HCT116 (cell line): ENCODE data around the gene NFATC2IP. TPM values are rescaled to one million over a fixed set of nuclear protein-coding genes. Genes with fewer than 3 reads are reported as not detected.

Source experiments
- ATAC-seq: fragments of 200-7000 bp; cut with Tn5 transposase; 2 replicates; pipeline ENCODE4 v1.9.1; 2020; ENCODE audit warnings: mild to moderate bottlenecking, moderate library complexity
- BruUV-seq: library from RNA; stranded (reverse); fragments of 400-500 nt; replicated peaks from 2 replicates; lab custom pipeline; 2021; lab: Mats Ljungman, UMichigan
- CTCF ChIA-PET: fragments of 300-600 bp; sonication (Branson Sonifier 250); formaldehyde crosslinking; loops from one replicate; lab custom pipeline; 2021; ENCODE audit warnings: antibody characterized with exemption; lab: Charles Lee
- POLR2A ChIA-PET: fragments of 300-600, 350-600 bp; sonication (Branson Sonifier 250); formaldehyde crosslinking; loops from one replicate; lab custom pipeline; 2021; ENCODE audit warnings: antibody characterized with exemption; lab: Charles Lee
- RAD21 ChIA-PET, 2 experiments: fragments of 300-600 bp; sonication (Branson Sonifier 250); formaldehyde crosslinking; loops; one replicate each; lab custom pipeline; 2023; ENCODE audit warnings: low total read pairs in 2 of 2; ENCODE audit not compliant: uncharacterized antibody in 2 of 2, unreplicated experiment in 2 of 2, low non-redundant PET in 1 of 2; lab: Charles Lee
- DNase-seq: peaks from one replicate; pipeline ENCODE4 v3.0.0-alpha.2; 2010; ENCODE audit warnings: low read depth, low spot score
- H2AFZ ChIP-seq: fragments of 200-600 bp; shearing (Covaris generic), sonication (generic); 2 replicates; pipeline ENCODE4 v1.6.1; 2017; ENCODE audit warnings: low read depth, mixed run types, mixed read lengths, antibody characterized with exemption, low read length; ENCODE audit not compliant: poor library complexity, severe bottlenecking
- H3K27ac ChIP-seq: 2 replicates; pipeline ENCODE4 v1.5.1; 2012; ENCODE audit warnings: low read depth, low read length
- H3K27me3 ChIP-seq: fragments of 200-600 bp; sonication (generic); 2 replicates; pipeline ENCODE4 v1.6.1; 2016; ENCODE audit warnings: mixed run types, low read length, mixed read lengths; ENCODE audit not compliant: insufficient read depth
- H3K36me3 ChIP-seq, 2 experiments: fragments of 200-500 bp in 1 of 2; fragments of 200-600 bp in 1 of 2; sonication (Bioruptor generic) in 1 of 2; sonication (generic) in 1 of 2; 2 replicates each; pipeline versions ENCODE4 v1.5.1 to v1.6.1; 2014 to 2016; ENCODE audit warnings: low read length in 2 of 2, inconsistent platforms in 1 of 2, mixed read lengths in 1 of 2, mixed run types in 1 of 2; ENCODE audit not compliant: insufficient read depth in 2 of 2, control insufficient read depth in 1 of 2
- H3K4me1 ChIP-seq, 2 experiments: fragments of 200-600 bp in 1 of 2; sonication (generic) in 1 of 2; 2 replicates each; pipeline versions ENCODE4 v1.5.1 to v1.6.1; 2012 to 2017; ENCODE audit warnings: low read length in 2 of 2, inconsistent platforms in 1 of 2, mild to moderate bottlenecking in 1 of 2, mixed read lengths in 1 of 2, mixed run types in 1 of 2, moderate library complexity in 1 of 2; ENCODE audit not compliant: insufficient read depth in 2 of 2, control insufficient read depth in 1 of 2
- H3K4me2 ChIP-seq: fragments of 200-600 bp; sonication (generic); 2 replicates; pipeline ENCODE4 v1.6.1; 2017; ENCODE audit warnings: mixed run types, low read length, mixed read lengths
- H3K4me3 ChIP-seq, 2 experiments: fragments of 200-600 bp in 1 of 2; sonication (generic) in 1 of 2; replicated peaks in 1 of 2; 2 replicates each; pipeline ENCODE4 v1.5.1; 2011 to 2016; ENCODE audit warnings: low read length in 2 of 2, control low read depth in 1 of 2, low read depth in 1 of 2, mild to moderate bottlenecking in 1 of 2, mixed read lengths in 1 of 2, mixed run types in 1 of 2
- H3K79me2 ChIP-seq: fragments of 200-600 bp; sonication (generic); 2 replicates; pipeline ENCODE4 v1.6.1; 2017; ENCODE audit warnings: mild to moderate bottlenecking, mixed run types, low read length, moderate library complexity, mixed read lengths; ENCODE audit not compliant: insufficient read depth
- H3K9ac ChIP-seq: fragments of 200-600 bp; sonication (generic); 2 replicates; pipeline ENCODE4 v1.6.1; 2016; ENCODE audit warnings: low read length, mixed read lengths
- H3K9me2 ChIP-seq: fragments of 200-600 bp; sonication (generic), shearing (Covaris generic); 2 replicates; pipeline ENCODE4 v1.6.1; 2017; ENCODE audit warnings: mixed run types, mild to moderate bottlenecking, moderate library complexity; ENCODE audit not compliant: insufficient read depth
- H3K9me3 ChIP-seq, 2 experiments: fragments of 200-500 bp in 1 of 2; fragments of 200-600 bp in 1 of 2; sonication (Bioruptor generic) in 1 of 2; sonication (generic) in 1 of 2; 2 replicates each; pipeline ENCODE4 v1.6.1; 2014 to 2017; ENCODE audit warnings: low read length in 2 of 2, mixed read lengths in 2 of 2, inconsistent platforms in 1 of 2, low read depth in 1 of 2, mild to moderate bottlenecking in 1 of 2, mixed run types in 1 of 2, moderate library complexity in 1 of 2; ENCODE audit not compliant: control insufficient read depth in 1 of 2, insufficient read depth in 1 of 2
- H4K20me1 ChIP-seq: fragments of 200-600 bp; sonication (generic), shearing (Covaris generic); 2 replicates; pipeline ENCODE4 v1.6.1; 2017; ENCODE audit warnings: mixed run types, mild to moderate bottlenecking, moderate library complexity; ENCODE audit not compliant: insufficient read depth
- ATF3 ChIP-seq: IDR thresholded peaks from 2 replicates; pipeline ENCODE4 v1.6.1; 2012
- CEBPB ChIP-seq: IDR thresholded peaks from 2 replicates; pipeline ENCODE4 v1.6.1; 2012; ENCODE audit warnings: low read depth
- ELF1 ChIP-seq: IDR thresholded peaks from 2 replicates; pipeline ENCODE4 v1.6.1; 2012; ENCODE audit warnings: low read depth, borderline replicate concordance
- EZH2phosphoT487 ChIP-seq: fragments of 200-600 bp; IDR thresholded peaks from 2 replicates; pipeline ENCODE4 v1.6.1; 2018; ENCODE audit warnings: antibody characterized with exemption, borderline replicate concordance
- FOSL1 ChIP-seq: IDR thresholded peaks from 2 replicates; pipeline ENCODE4 v1.6.1; 2012; ENCODE audit warnings: low read depth
- JUND ChIP-seq: IDR thresholded peaks from 2 replicates; pipeline ENCODE4 v1.6.1; 2012
- MAX ChIP-seq: IDR thresholded peaks from 2 replicates; pipeline ENCODE4 v1.6.1; 2012
- POLR2AphosphoS5 ChIP-seq: IDR thresholded peaks from 2 replicates; pipeline ENCODE4 v1.6.1; 2011; ENCODE audit warnings: mild to moderate bottlenecking, low read depth, low read length, moderate library complexity
- RAD21 ChIP-seq: IDR thresholded peaks from 2 replicates; pipeline ENCODE4 v1.6.1; 2012; ENCODE audit warnings: low read depth, mild to moderate bottlenecking
- YY1 ChIP-seq: IDR thresholded peaks from 2 replicates; pipeline ENCODE4 v1.6.1; 2011; ENCODE audit warnings: low read length, low read depth, moderate library complexity, mild to moderate bottlenecking; ENCODE audit not compliant: insufficient replicate concordance; ENCODE audit errors: extremely low read depth
- ZBTB33 ChIP-seq: IDR thresholded peaks from 2 replicates; pipeline ENCODE4 v1.6.1; 2011; ENCODE audit warnings: mild to moderate bottlenecking, low read length, moderate library complexity; ENCODE audit not compliant: insufficient replicate concordance; ENCODE audit errors: extremely low read depth
- ZFX ChIP-seq: fragments of 450-650 bp; IDR thresholded peaks from 2 replicates; pipeline ENCODE4 v1.6.1; 2017
- intact Hi-C: fragments of 100-400 bp; cut with micrococcal nuclease; formaldehyde crosslinking; loops from 2 replicates; pipeline ENCODE4 v1.10.0; 2022
- total RNA-seq: library from RNA; stranded (reverse); gene quantifications from one replicate; pipeline ENCODE4 v1.2.1, GENCODE V29; 2021; ENCODE audit not compliant: unreplicated experiment

The NFATC2IP gene
- total RNA-seq, 1 experiment from 2014 or later: 41.4 TPM

- H3K36me3 ChIP-seq: no peaks in the 10 kb centered on the region
- no peak overlapping the region for H3K4me3 ChIP-seq
- CTCF ChIA-PET: no interaction called here
- intact Hi-C loops: no loop called here
- peaks cover 0 to 7% of the 10 kb centered on the region in 2 experiments; a peak in 2 of 4 replicates for H3K4me1 ChIP-seq
- H2AFZ ChIP-seq: no peak overlapping the region
- DNase-seq (no peak), ATAC-seq (no peak)
- no peaks in the 10 kb centered on the region for H3K27me3 ChIP-seq
- no peaks in the 10 kb centered on the region for H4K20me1 ChIP-seq
- BruUV-seq: no TSS peak
- no peak overlapping the region for H3K4me2 ChIP-seq
- no peaks in the 10 kb centered on the region for H3K79me2 ChIP-seq
- RAD21 ChIA-PET: no interaction called here
- no peak overlapping the region for H3K27ac ChIP-seq
- POLR2A ChIA-PET: no interaction called here
- H3K9ac ChIP-seq: no peak overlapping the region
- H3K9me2 ChIP-seq: no peaks in the 10 kb centered on the region
- no peaks in the 10 kb centered on the region for H3K9me3 ChIP-seq
- TF ChIP-seq FOSL1 (no peak), POLR2AphosphoS5 (no peak), CEBPB (no peak), EZH2phosphoT487 (no peak), ATF3 (no peak), RAD21 (no peak), JUND (no peak), ELF1 (no peak), ZBTB33 (no peak), YY1 (no peak), ZFX (no peak), MAX (no peak)
These were observed 20.5 kb upstream of the NFATC2IP start for GRCh38 chr16:28930203-28930602.
